HepG2 (cell line): ENCODE measurements around the gene PELI2. TPM values are rescaled to one million over a fixed set of nuclear protein-coding genes. Genes with fewer than 3 reads are reported as not detected.

Source experiments
- ATAC-seq: fragments of 200-7000 bp; cut with Tn5 transposase; 3 replicates; pipeline ENCODE4 v1.9.1; 2020; ENCODE audit warnings: mild to moderate bottlenecking, moderate library complexity
- BruUV-seq: library from RNA; stranded (reverse); fragments of 400-500 nt; replicated peaks from 2 replicates; lab custom pipeline; 2021; lab: Mats Ljungman, UMichigan
- CTCF ChIA-PET: fragments of 300-600 bp; formaldehyde crosslinking; extraction: SDS; loops from one replicate; lab custom pipeline; 2021; ENCODE audit warnings: low total read pairs, inconsistent platforms, low intra/inter-chr PET ratio; lab: Yijun Ruan, JAX
- POLR2A ChIA-PET: fragments of 350-600 bp; sonication (Branson Sonifier 250); formaldehyde crosslinking; loops from one replicate; lab custom pipeline; 2020; ENCODE audit warnings: antibody characterized with exemption, inconsistent platforms; lab: Yijun Ruan, JAX
- DNase-seq: peaks from one replicate; pipeline ENCODE4 v3.0.0-alpha.2; 2015; ENCODE audit warnings: low spot score
- FAIRE-seq: peaks from 3 replicates; lab custom pipeline; 2011; peaks lifted over from hg19 to GRCh38; lab: Jason Lieb, UNC
- H2AFZ ChIP-seq: one replicate; pipeline ENCODE4 v1.6.1; 2011; ENCODE audit warnings: low read length, inconsistent platforms
- H3K27ac ChIP-seq: fragments of 300-600 bp; 3 replicates; pipeline ENCODE4 v1.8.0; 2011; ENCODE audit warnings: mixed run types, mild to moderate bottlenecking, mixed read lengths, low read length, inconsistent platforms; ENCODE audit not compliant: insufficient read depth; ENCODE audit errors: extremely low read length
- H3K27me3 ChIP-seq, 2 experiments: fragments of 200-600 bp in 1 of 2; 2 replicates in 1 of 2; 3 replicates in 1 of 2; pipeline versions ENCODE4 v1.6.0 to v1.8.0; 2011; ENCODE audit warnings: low read length in 2 of 2, mild to moderate bottlenecking in 2 of 2, moderate library complexity in 2 of 2, inconsistent platforms in 1 of 2; ENCODE audit not compliant: insufficient read depth in 2 of 2, control insufficient read depth in 1 of 2
- H3K36me3 ChIP-seq, 2 experiments: fragments of 200-600 bp in 1 of 2; replicated peaks in 1 of 2; 2 replicates in 1 of 2; 3 replicates in 1 of 2; pipeline versions ENCODE4 v1.5.1 to v1.8.0; 2011; ENCODE audit warnings: low read length in 2 of 2, inconsistent platforms in 1 of 2; ENCODE audit not compliant: insufficient read depth in 2 of 2, control insufficient read depth in 1 of 2
- H3K4me1 ChIP-seq: 2 replicates; pipeline ENCODE4 v1.5.1; 2012; ENCODE audit warnings: low read length, inconsistent platforms; ENCODE audit not compliant: insufficient read depth
- H3K4me2 ChIP-seq: 2 replicates; pipeline ENCODE4 v1.6.0; 2011; ENCODE audit warnings: low read depth, low read length, inconsistent platforms
- H3K4me3 ChIP-seq, 3 experiments: fragments of 200-600 bp in 1 of 3; sonication (generic), shearing (Covaris generic) in 1 of 3; replicated peaks in 1 of 3; 2 replicates each; pipeline ENCODE4 v1.5.1; 2011 to 2016; ENCODE audit warnings: low read length in 3 of 3, inconsistent platforms in 2 of 3, low read depth in 2 of 3, mild to moderate bottlenecking in 2 of 3, control low read depth in 1 of 3, mixed read lengths in 1 of 3; ENCODE audit not compliant: insufficient read depth in 1 of 3
- H3K79me2 ChIP-seq: one replicate; pipeline ENCODE4 v1.6.1; 2011; ENCODE audit warnings: low read length, inconsistent platforms; ENCODE audit not compliant: insufficient read depth
- H3K9ac ChIP-seq: 2 replicates; pipeline ENCODE4 v1.6.0; 2011; ENCODE audit warnings: mild to moderate bottlenecking, low read depth, low read length, inconsistent platforms; ENCODE audit not compliant: insufficient read depth
- H3K9me3 ChIP-seq: 2 replicates; pipeline ENCODE4 v1.5.1; 2012; ENCODE audit warnings: mild to moderate bottlenecking, low read length
- H4K20me1 ChIP-seq: 2 replicates; pipeline ENCODE4 v1.6.0; 2011; ENCODE audit warnings: inconsistent platforms, mild to moderate bottlenecking, low read length, moderate library complexity; ENCODE audit not compliant: insufficient read depth
- AKAP8 ChIP-seq: sonication (generic); formaldehyde crosslinking; IDR thresholded peaks from 2 replicates; pipeline ENCODE4 v1.5.1; 2020; ENCODE audit warnings: mild to moderate bottlenecking, missing genetic modification reagents
- CHCHD3 ChIP-seq: sonication (generic); formaldehyde crosslinking; IDR thresholded peaks from 2 replicates; pipeline ENCODE4 v1.8.0; 2022; ENCODE audit warnings: mild to moderate bottlenecking, missing genetic modification reagents, moderate library complexity
- ISX ChIP-seq: sonication (generic); formaldehyde crosslinking; conservative IDR thresholded peaks from 2 replicates; pipeline ENCODE4 v1.5.0; 2020; ENCODE audit warnings: missing genetic modification reagents
- MXD1 ChIP-seq: sonication (generic); formaldehyde crosslinking; IDR thresholded peaks from 2 replicates; pipeline ENCODE4 v1.4.0; 2020; ENCODE audit warnings: mild to moderate bottlenecking, missing genetic modification reagents
- MYNN ChIP-seq: sonication (generic); formaldehyde crosslinking; IDR thresholded peaks from 2 replicates; pipeline ENCODE4 v1.4.0; 2020; ENCODE audit warnings: mild to moderate bottlenecking, low read depth, missing genetic modification reagents
- NCOA5 ChIP-seq: sonication (generic); formaldehyde crosslinking; IDR thresholded peaks from 2 replicates; pipeline ENCODE4 v1.4.0; 2020; ENCODE audit warnings: missing genetic modification reagents
- NR2F1 ChIP-seq, 2 experiments: fragments of 450-650 bp in 1 of 2; formaldehyde crosslinking in 1 of 2; IDR thresholded peaks; 2 replicates each; pipeline versions ENCODE4 v1.5.0 to v1.6.1; 2016 to 2020; ENCODE audit warnings: mild to moderate bottlenecking in 1 of 2, missing compliant biosample characterization in 1 of 2, missing genetic modification reagents in 1 of 2, moderate library complexity in 1 of 2
- PCBP2 ChIP-seq: fragments of 200-400 bp; formaldehyde crosslinking; optimal IDR thresholded peaks from 2 replicates; pipeline ENCODE3; 2018; ENCODE audit warnings: low read length, low read depth; ENCODE audit not compliant: poor library complexity, severe bottlenecking
- RBM22 ChIP-seq: fragments of 200-400 bp; formaldehyde crosslinking; optimal IDR thresholded peaks from 2 replicates; pipeline ENCODE3; 2017; ENCODE audit warnings: mild to moderate bottlenecking, low read length, moderate library complexity
- SMARCC2 ChIP-seq: fragments of 450-650 bp; IDR thresholded peaks from 2 replicates; pipeline ENCODE4 v1.6.1; 2017; ENCODE audit warnings: antibody characterized with exemption, mild to moderate bottlenecking
- STAT5B ChIP-seq: sonication (generic); formaldehyde crosslinking; IDR thresholded peaks from 2 replicates; pipeline ENCODE4 v1.4.0; 2020; ENCODE audit warnings: missing genetic modification reagents
- ZBTB20 ChIP-seq: sonication (generic); formaldehyde crosslinking; IDR thresholded peaks from 2 replicates; pipeline ENCODE4 v1.8.1; 2023; ENCODE audit warnings: missing genetic modification reagents, low read depth, mild to moderate bottlenecking, borderline replicate concordance
- ZFAT ChIP-seq: sonication (generic); formaldehyde crosslinking; conservative IDR thresholded peaks from 2 replicates; pipeline ENCODE4 v1.8.1; 2023; ENCODE audit warnings: missing genetic modification reagents, inconsistent platforms
- ZNF138 ChIP-seq: sonication (generic); formaldehyde crosslinking; IDR thresholded peaks from 2 replicates; pipeline ENCODE4 v1.5.0; 2020; ENCODE audit warnings: mild to moderate bottlenecking, low read depth, missing genetic modification reagents
- ZNF296 ChIP-seq: sonication (generic); formaldehyde crosslinking; conservative IDR thresholded peaks from 2 replicates; pipeline ENCODE4 v1.5.0; 2020; ENCODE audit warnings: mild to moderate bottlenecking, missing genetic modification reagents
- ZNF549 ChIP-seq: sonication (generic); formaldehyde crosslinking; IDR thresholded peaks from 2 replicates; pipeline ENCODE4 v1.5.0; 2020; ENCODE audit warnings: missing genetic modification reagents
- whole genome bisulfite sequencing: methylation state at CpG from one replicate; pipeline ENCODE4 v1.1.6; 2017; ENCODE audit warnings: low lambda C conversion rate; 5-methylcytosine and 5-hydroxymethylcytosine counted together
- in situ Hi-C: cut with HindIII; loops from 2 replicates; pipeline ENCODE4 v1.10.0; 2017; ENCODE audit warnings: low pct_unique_long_range_greater_than_20kb; ENCODE audit not compliant: extremely low pct_ligation_motif_present
- intact Hi-C: fragments of 100-400 bp; cut with micrococcal nuclease; formaldehyde crosslinking; loops from one replicate; pipeline ENCODE4 v1.10.0; 2022; ENCODE audit not compliant: unreplicated experiment
- polyA plus RNA-seq, 8 experiments: library from polyadenylated mRNA; depleted of rRNA in 3 of 8; stranded (reverse) in 7 of 8; unstranded in 1 of 8; fragments of >200 nt; fragmentation: Illumina TruSeq in 4 of 8; extraction: Trizol in 4 of 8; gene quantifications; 2 replicates each; pipeline versions ENCODE4 v1.2.1 to v1.2.3, GENCODE V29; 2011 to 2016; ENCODE audit warnings: low read depth in 4 of 8, missing spikeins in 1 of 8, mixed read lengths in 1 of 8; ENCODE audit not compliant: insufficient read depth in 1 of 8
- total RNA-seq, 5 experiments: library from RNA; depleted of rRNA; stranded (reverse); fragments of >200 nt; fragmentation: Illumina TruSeq; extraction: Trizol; gene quantifications; 2 replicates each; pipeline ENCODE4 v1.2.3, GENCODE V29; 2016; ENCODE audit warnings: low read depth in 1 of 5

The PELI2 gene
- total and polyA plus RNA-seq, 2 of the 13 experiments (the other 11 are each of a cell fraction or from before 2014, with no cell fraction given): 0.07 TPM; not detected in 1

DNA sequence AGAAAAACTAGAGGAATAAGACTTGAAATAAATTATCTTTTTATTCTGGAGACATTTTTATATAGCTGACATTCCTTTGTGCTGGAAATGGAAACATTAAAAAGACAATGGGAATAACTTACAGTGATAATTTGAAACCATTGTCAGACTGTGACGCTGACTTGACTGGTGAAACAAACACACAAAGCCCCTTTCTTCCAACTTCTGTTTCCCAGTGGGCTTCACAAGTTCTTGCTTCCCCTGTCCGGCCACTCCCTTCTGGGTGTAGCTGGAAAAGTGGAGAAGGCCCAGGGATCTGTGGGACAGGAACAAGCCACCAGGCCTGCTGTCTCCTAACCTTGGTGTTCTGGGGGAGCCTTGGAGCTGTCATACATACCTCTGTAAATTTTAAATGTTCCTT lies 58.8 kb downstream of the PELI2 start:
- no peaks in the 10 kb centered on the region for H3K79me2 ChIP-seq
- TF ChIP-seq NR2F1 (CRISPR knock-in tag; IDR thresholded peaks at IDR 0.05): no peak
- no peak for TF ChIP-seq AKAP8 (CRISPR knock-in tag)
- TF ChIP-seq NCOA5 (CRISPR knock-in tag): no peak
- TF ChIP-seq ISX (CRISPR knock-in tag): no peak
- TF ChIP-seq ZBTB20 (CRISPR knock-in tag): no peak
- no peak for TF ChIP-seq ZNF296 (CRISPR knock-in tag)
- no peak for TF ChIP-seq MXD1 (CRISPR knock-in tag)
- no peak for TF ChIP-seq ZFAT (CRISPR knock-in tag)
- no peak for TF ChIP-seq ZNF549 (CRISPR knock-in tag)
- no peak for TF ChIP-seq STAT5B (CRISPR knock-in tag)
- TF ChIP-seq SMARCC2: no peak
- no peak for TF ChIP-seq ZNF138 (CRISPR knock-in tag)
- TF ChIP-seq MYNN (CRISPR knock-in tag): no peak
- TF ChIP-seq PCBP2: no peak
- TF ChIP-seq CHCHD3 (CRISPR knock-in tag): no peak
- no peak for TF ChIP-seq RBM22
- TF ChIP-seq, all 625 proteins: peak for 0
- WGBS: 3% methylated on average over 2 of the region's 2 CpGs
- no peak for DNase-seq
- BruUV-seq: no TSS peak
- H2AFZ ChIP-seq: no peak overlapping the region
- no peak overlapping the region for H3K4me2 ChIP-seq
- no peak overlapping the region for H3K9ac ChIP-seq
- intact Hi-C loops (no loop called here), in situ Hi-C loops (no loop called here)
- H3K27me3 ChIP-seq: peaks cover 1 to 4% of the 10 kb centered on the region in 2 experiments; a peak in 1 of 5 replicates
- no peak overlapping the region for H3K4me3 ChIP-seq
- no peak for FAIRE-seq
- no peak overlapping the region for H3K27ac ChIP-seq
- H4K20me1 ChIP-seq: no peaks in the 10 kb centered on the region
- POLR2A ChIA-PET: no interaction called here
- ATAC-seq: no peak
- no peaks in the 10 kb centered on the region for H3K9me3 ChIP-seq
- no peaks in the 10 kb centered on the region for H3K36me3 ChIP-seq
- CTCF ChIA-PET: no interaction called here
- no peaks in the 10 kb centered on the region for H3K4me1 ChIP-seq
